AG04450 (cell line): ENCODE data around the gene KRT17. TPM values are rescaled to one million over a fixed set of nuclear protein-coding genes. Genes with fewer than 3 reads are reported as not detected.
"Not testable (repeated sequence)": the region's sequence is repeated elsewhere in the genome, so short reads cannot be mapped to it uniquely, and the experiment has no call there.

ENCODE experiments used
- CTCF ChIA-PET: fragments of 300-600, 350-600 bp; formaldehyde crosslinking; extraction: SDS; loops from one replicate; lab custom pipeline; 2022; ENCODE audit warnings: antibody characterized with exemption, inconsistent platforms; lab: Charles Lee
- POLR2A ChIA-PET: fragments of 350-600 bp; formaldehyde crosslinking; extraction: SDS; loops from one replicate; lab custom pipeline; 2021; ENCODE audit warnings: antibody characterized with exemption, inconsistent platforms; lab: Yijun Ruan, JAX
- DNase-seq: peaks from one replicate; pipeline ENCODE4 v3.0.0-alpha.2; 2011; ENCODE audit warnings: low read depth, low spot score
- H3K27ac ChIP-seq: one replicate; pipeline ENCODE4 v1.5.1; 2012; ENCODE audit warnings: low read depth, low read length, control low read depth
- H3K27me3 ChIP-seq: one replicate; pipeline ENCODE4 v1.6.0; 2012; ENCODE audit warnings: low read length; ENCODE audit not compliant: control insufficient read depth, insufficient read depth
- H3K4me3 ChIP-seq: 2 replicates; pipeline ENCODE4 v1.5.1; 2011; ENCODE audit warnings: mild to moderate bottlenecking, low read depth, low read length, control low read depth
- H3K9me3 ChIP-seq: 2 replicates; pipeline ENCODE4 v1.5.1; 2012; ENCODE audit warnings: low read length; ENCODE audit not compliant: control insufficient read depth, insufficient read depth
- CTCF ChIP-seq: IDR thresholded peaks from 2 replicates; pipeline ENCODE4 v1.5.1; 2011; ENCODE audit warnings: low read depth, low read length, control low read depth, inconsistent platforms
- polyA plus RNA-seq: library from polyadenylated mRNA; depleted of rRNA; stranded (reverse); fragments of >200 nt; gene quantifications from 2 replicates; pipeline ENCODE4 v1.2.3, GENCODE V29; 2011; rRNA removed

The KRT17 gene
- polyA plus RNA-seq, 1 experiment = 2.8 TPM

- ChIA-PET CTCF (interaction anchor here (0.6 to 1.7 kb wide), 11 partner anchors 13 to 406 kb away, joined by 3 to 19 read pairs (median 4); no protein-coding TSS in a partner anchor), POLR2A (interaction anchor here (0.6 kb wide), 1 partner anchor 873 kb away, joined by 3 read pairs; no protein-coding TSS in a partner anchor)
- Histone ChIP-seq H3K27ac (no peak overlapping the region), H3K27me3 (peaks cover 28% of the 10 kb centered on the region), H3K4me3 (no peak overlapping the region), H3K9me3 (no peaks in the 10 kb centered on the region; the same call in 1 of the 2 replicates)
- TF ChIP-seq CTCF = no peak
- DNase-seq = no peak
These were observed 45.4 kb downstream of the KRT17 start for GRCh38 chr17:41578971-41579370.

- CTCF ChIA-PET = interaction anchor here (0.8 to 1.7 kb wide), 5 partner anchors 15 to 85 kb away, joined by 3 to 19 read pairs (median 4); no protein-coding TSS in a partner anchor
- H3K27ac ChIP-seq = no peak overlapping the region
- no peak overlapping the region for H3K4me3 ChIP-seq
- H3K27me3 ChIP-seq = peaks cover 31% of the 10 kb centered on the region
- no peak for DNase-seq
- no peaks in the 10 kb centered on the region; the same call in 1 of the 2 replicates for H3K9me3 ChIP-seq
- POLR2A ChIA-PET = no interaction called here
- no peak for TF ChIP-seq CTCF
These were observed 45.8 kb downstream of the KRT17 start for GRCh38 chr17:41578538-41578937.

GRCh38 chr17:41576740-41577139, 47.6 kb downstream of the KRT17 start:
- H3K4me3 ChIP-seq, H3K27ac ChIP-seq, CTCF ChIA-PET, POLR2A ChIA-PET, DNase-seq, H3K9me3 ChIP-seq: not testable (repeated sequence)
- peaks cover 46% of the 10 kb centered on the region for H3K27me3 ChIP-seq

- CTCF ChIA-PET = interaction anchor here (0.9 to 1.7 kb wide), 2 partner anchors 26 to 88 kb away, joined by 3 to 12 read pairs; no protein-coding TSS in a partner anchor
- no peak for DNase-seq
- Histone ChIP-seq H3K4me3 (no peak overlapping the region), H3K27me3 (peaks cover 46% of the 10 kb centered on the region), H3K27ac (no peak overlapping the region), H3K9me3 (no peaks in the 10 kb centered on the region; the same call in 1 of the 2 replicates)
- POLR2A ChIA-PET = no interaction called here
- no peak for TF ChIP-seq CTCF
These were observed 49.0 kb downstream of the KRT17 start for GRCh38 chr17:41575336-41575735.

- no peak within 1 kb of the TSS for H3K27ac ChIP-seq
- H3K4me3 ChIP-seq = no peak within 1 kb of the TSS
- ChIA-PET POLR2A (no interaction called here), CTCF (interaction anchor here (1.1 kb wide), 1 partner anchor 91 kb away, joined by 3 read pairs; no protein-coding TSS in a partner anchor)
- DNase-seq = no peak
- no peak for TF ChIP-seq CTCF
- no peaks in the 10 kb centered on the region for H3K9me3 ChIP-seq
- H3K27me3 ChIP-seq = peaks cover 44% of the 10 kb centered on the region
These were observed 52.6 kb downstream of the KRT17 start, which contains the start of gene KRT9 for GRCh38 chr17:41571561-41572434. KRT9 (minus strand) TSS chr17:41572059; CDS start chr17:41571992, 67 bp downstream.

Other genes starting within 250 kb of the KRT17 start
- 0.27 and 0.29 TPM in 2 replicates for gene KRT34, start 242.3 kb downstream of the KRT17 start, polyA plus RNA-seq
- not detected in 2 replicates for gene KRT31, start 227.0 kb downstream of the KRT17 start, polyA plus RNA-seq
- not detected in 2 replicates for gene KRT37, start 200.0 kb downstream of the KRT17 start, polyA plus RNA-seq
- gene KRT38, start 183.6 kb downstream of the KRT17 start, polyA plus RNA-seq = 0.11 and 0.17 TPM in 2 replicates
- 0.09 and 0.14 TPM in 2 replicates for gene KRT32, start 157.2 kb downstream of the KRT17 start, polyA plus RNA-seq
- gene KRT35, start 143.4 kb downstream of the KRT17 start, polyA plus RNA-seq = not detected in 2 replicates
- not detected in 2 replicates for gene KRT36, start 134.7 kb downstream of the KRT17 start, polyA plus RNA-seq
- 0.05 TPM in 1 of 2 replicates, not detected in the other for gene KRT13, start 119.0 kb downstream of the KRT17 start, polyA plus RNA-seq
- 1.4 and 1.8 TPM in 2 replicates for gene KRT15, start 105.7 kb downstream of the KRT17 start, polyA plus RNA-seq
- 19.7 and 27.6 TPM in 2 replicates for gene KRT19, start 96.3 kb downstream of the KRT17 start, polyA plus RNA-seq
- not detected in 2 replicates for gene KRT9, start 52.5 kb downstream of the KRT17 start, polyA plus RNA-seq
- gene KRT14, start 37.7 kb downstream of the KRT17 start, polyA plus RNA-seq = 0.09 TPM in 1 of 2 replicates, not detected in the other
- gene KRT16, start 11.8 kb downstream of the KRT17 start, polyA plus RNA-seq = not detected in 2 replicates
- gene EIF1, start 64.3 kb upstream of the KRT17 start, polyA plus RNA-seq = 529 and 549 TPM in 2 replicates
- not detected in 2 replicates for gene GAST, start 87.8 kb upstream of the KRT17 start, polyA plus RNA-seq
- gene HAP1, start 110.1 kb upstream of the KRT17 start, polyA plus RNA-seq = 0.04 and 0.07 TPM in 2 replicates
- 13.5 and 25.7 TPM in 2 replicates for gene JUP, start 162.1 kb upstream of the KRT17 start, polyA plus RNA-seq
- 51.5 and 58.8 TPM in 2 replicates for gene P3H4, start 187.4 kb upstream of the KRT17 start, polyA plus RNA-seq
- 487 and 624 TPM in 2 replicates for gene FKBP10, start 188.4 kb upstream of the KRT17 start, polyA plus RNA-seq
- gene NT5C3B, start 211.7 kb upstream of the KRT17 start, polyA plus RNA-seq = 97.4 and 106 TPM in 2 replicates
- 0.06 TPM in 2 replicates for gene KLHL10, start 213.2 kb upstream of the KRT17 start, polyA plus RNA-seq
- 7.6 and 9.3 TPM in 2 replicates for gene KLHL11, start 240.8 kb upstream of the KRT17 start, polyA plus RNA-seq